CD4-positive, alpha-beta T cell treated with Interleukin-21 for 1 hour (primary cell): ENCODE results near the gene INPP5A.

Experiments
- DNase-seq: peaks from one replicate; pipeline ENCODE4 v3.0.0-alpha.2; 2020

The INPP5A gene

DNA sequence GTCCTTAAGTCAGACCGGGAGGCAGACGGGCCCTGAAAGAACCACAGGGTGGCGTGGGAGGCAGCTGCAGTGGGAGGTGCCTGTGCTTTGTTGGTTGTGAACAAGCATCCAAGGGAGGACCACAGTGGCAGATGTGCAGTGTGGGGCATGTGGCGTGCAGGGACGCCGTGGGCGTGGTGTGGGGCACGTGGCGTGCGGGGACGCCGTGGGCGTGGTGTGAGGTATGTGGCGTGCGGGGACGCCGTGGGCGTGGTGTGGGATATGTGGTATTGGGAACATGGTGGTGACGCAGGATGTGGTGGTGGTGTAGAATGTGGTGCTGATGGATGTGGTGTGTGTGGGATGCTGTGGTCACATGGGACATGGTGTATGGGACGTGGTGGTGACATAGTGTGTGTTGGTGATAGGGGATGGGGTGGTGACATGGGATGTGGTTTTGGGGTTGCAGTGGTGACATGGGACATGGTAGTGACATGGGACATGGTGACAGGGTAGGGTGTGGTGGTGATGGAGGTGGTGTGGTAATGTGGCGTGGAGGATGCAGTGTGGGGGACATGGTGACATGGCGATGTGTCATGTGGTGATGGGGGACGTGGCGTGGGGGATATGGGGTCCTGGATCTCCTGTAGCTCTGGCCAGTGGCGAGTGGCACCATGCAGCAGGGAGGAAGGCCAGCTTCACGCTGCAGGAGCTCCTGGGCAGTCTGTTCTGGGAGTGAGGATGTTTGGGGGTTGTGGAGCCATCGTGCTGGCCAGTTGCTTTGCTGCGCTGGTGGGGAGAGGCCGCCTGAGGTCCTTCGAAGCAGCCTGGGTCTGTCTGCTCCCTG is 78.8 kb downstream of the INPP5A start:
- DNase-seq, result peak; percentile 50

- DNase-seq, result no peak
Observed at GRCh38 chr10:132616996-132617736, 79.6 kb downstream of the INPP5A start.

- DNase-seq, result no peak
Observed at GRCh38 chr10:132617737-132618052, 80.1 kb downstream of the INPP5A start.

GRCh38 chr10:132618158-132618919 is 80.8 kb downstream of the INPP5A start:
- no peak for DNase-seq

- DNase-seq, result no peak
Observed at GRCh38 chr10:132619927-132620326, 82.3 kb downstream of the INPP5A start.

GRCh38 chr10:132624061-132624846 is 86.7 kb downstream of the INPP5A start:
- no peak for DNase-seq

- no peak for DNase-seq
Observed at GRCh38 chr10:132624847-132625471, 87.4 kb downstream of the INPP5A start.

- DNase-seq, result no peak
Observed at GRCh38 chr10:132626019-132626760, 88.6 kb downstream of the INPP5A start.

GRCh38 chr10:132626761-132627665 is 89.4 kb downstream of the INPP5A start:
- DNase-seq, result no peak

GRCh38 chr10:132627666-132628531 is 90.3 kb downstream of the INPP5A start:
- DNase-seq, result no peak

GRCh38 chr10:132628966-132629900 is 91.6 kb downstream of the INPP5A start:
- DNase-seq, result no peak

DNA sequence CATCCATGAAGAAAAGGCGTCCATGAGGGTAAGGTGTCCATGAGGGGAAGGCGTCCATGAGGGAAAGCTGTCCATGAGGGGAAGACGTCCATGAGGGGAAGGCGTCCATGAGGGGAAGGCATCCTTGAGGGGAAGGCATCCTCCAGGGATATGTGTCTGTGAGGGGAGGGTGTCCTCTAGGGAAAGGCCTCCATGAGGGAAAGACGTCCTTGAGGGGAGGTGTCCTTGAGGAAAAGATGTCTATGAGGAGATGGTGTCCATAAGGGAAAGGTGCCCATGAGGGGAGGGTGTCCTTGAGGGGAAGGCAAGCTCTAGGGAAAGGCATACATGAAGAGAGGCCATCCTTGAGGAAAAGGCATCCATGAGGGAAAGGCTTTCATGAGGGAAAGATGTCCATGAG is 92.6 kb downstream of the INPP5A start:
- no peak for DNase-seq

DNA sequence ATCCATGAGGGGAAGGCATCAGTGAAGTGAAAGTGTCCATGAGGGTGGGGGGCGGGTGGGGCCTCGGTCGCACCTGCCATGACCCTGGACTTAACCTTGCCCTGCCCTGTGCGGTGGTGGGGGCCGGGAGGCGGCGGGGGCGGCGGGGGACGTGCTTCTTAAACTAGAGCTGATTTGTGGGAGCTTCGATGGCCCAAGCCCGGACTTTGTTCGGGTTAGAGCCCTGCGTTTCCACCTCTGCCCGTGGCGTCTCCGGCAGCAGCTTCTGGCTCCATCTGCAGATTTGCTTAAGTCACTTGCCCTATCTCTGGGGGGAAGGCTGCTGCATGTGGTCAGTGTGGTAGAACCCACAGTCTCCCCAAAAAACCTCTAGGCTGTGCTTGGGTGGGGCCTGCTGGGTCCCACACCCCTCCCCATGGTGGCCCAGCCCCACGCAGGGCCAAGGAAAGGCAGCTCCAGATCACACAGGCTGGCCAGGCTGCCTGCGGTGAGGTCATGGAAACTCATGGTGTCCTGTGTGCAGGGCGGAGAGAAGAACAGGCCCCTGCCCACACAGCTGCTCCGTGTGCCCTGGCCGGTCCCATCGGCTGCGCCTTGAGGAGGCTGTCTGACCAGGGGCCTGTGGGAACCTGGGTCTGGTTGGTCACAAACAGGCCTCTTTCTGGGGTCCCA is 93.2 kb downstream of the INPP5A start:
- DNase-seq, result no peak

GRCh38 chr10:132631338-132631735 is 93.8 kb downstream of the INPP5A start:
- DNase-seq, result no peak

GRCh38 chr10:132632091-132632561 is 94.5 kb downstream of the INPP5A start:
- DNase-seq, result no peak

DNA sequence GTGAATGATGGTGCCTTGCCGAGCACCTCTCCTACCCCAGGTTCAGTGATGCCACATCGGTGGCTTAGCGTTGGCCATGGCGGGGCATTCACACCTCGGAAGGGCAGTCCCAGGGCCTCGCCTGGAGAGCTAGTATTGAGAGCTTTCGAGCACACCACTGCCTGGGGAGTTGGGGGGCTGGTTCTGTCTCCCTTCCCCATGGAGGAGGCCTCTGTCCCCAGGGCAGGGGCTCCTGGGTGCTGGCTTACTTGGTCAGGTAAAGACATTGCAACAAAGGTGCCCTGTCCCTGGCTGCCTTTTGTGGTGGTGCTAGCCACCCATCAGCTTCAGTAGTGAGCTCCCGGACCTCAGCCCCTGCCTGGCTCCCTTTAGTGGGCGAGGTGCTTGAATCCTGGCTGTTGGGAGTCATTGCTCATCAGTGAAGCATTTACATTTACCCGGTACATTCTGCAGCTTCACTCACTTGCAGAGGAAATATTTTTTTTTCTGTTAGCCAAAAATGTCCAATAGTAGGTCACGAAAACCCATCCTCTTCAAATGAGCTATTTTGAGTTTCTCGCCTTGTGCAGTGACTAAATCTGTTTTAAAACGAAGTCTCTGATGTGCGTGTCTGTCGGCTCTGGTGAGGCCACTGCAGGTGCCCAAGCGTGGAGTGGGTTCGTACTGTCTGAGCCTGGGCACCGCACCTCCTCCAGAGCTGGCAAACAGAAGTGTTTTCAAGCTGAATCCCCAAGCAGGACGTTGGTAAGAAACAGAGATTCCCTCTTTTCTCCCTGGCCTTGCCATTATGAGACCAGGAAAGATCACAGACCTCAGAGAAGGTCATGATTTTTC is 95.5 kb downstream of the INPP5A start:
- no peak for DNase-seq
